Measurements from ENCODE around the gene GGACT.

GGACT gene

DNA sequence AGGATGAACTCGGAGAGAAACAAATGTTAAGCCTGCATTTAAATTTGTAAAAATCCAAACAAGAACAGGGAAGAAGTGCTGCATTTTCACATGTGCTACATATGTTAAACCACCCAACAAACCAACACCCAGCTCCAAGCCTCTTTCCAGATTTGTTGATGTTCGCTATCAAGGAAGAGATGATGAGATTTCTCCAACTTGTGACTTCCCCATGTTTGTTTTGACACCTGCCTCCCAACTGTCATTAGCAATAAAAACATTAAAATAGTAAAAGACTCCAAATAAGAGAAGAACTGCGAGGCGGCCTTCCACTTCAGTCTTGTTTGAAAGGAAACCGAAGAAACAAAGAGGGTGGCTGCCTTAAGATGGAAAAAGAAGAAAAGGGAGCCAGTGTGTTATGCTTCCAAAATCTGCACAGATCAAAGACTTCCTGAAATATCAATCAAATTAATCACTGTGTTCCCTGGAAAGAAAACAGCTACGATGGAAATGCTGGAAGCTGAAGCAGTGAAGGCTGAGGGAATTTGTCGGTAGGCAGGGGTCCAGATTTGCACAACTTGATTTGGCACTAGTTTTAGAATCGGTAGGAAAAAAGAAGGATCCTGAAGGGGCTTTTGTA lies 14.0 kb upstream of the GGACT start:
- WGBS, 2 experiments = 89 to 90% methylated on average over 8 of the region's 8 CpGs
- H3K27ac ChIP-seq (ENCODE audit: insufficient read depth, low read depth, low read length, poor library complexity, severe bottlenecking) = no peak overlapping the region
- H3K27me3 ChIP-seq (ENCODE audit: control insufficient read depth, insufficient read depth, low read length, poor library complexity, severe bottlenecking) = no peaks in the 10 kb centered on the region
- no peaks in the 10 kb centered on the region for H3K9me3 ChIP-seq (ENCODE audit: control insufficient read depth, low read length)
- H3K36me3 ChIP-seq (ENCODE audit: control insufficient read depth, insufficient read depth, low read length) = peaks cover 4% of the 10 kb centered on the region
- no peak overlapping the region for H3K4me3 ChIP-seq (ENCODE audit: insufficient read depth, low read depth, low read length)
- H3K4me1 ChIP-seq (ENCODE audit: control insufficient read depth, insufficient read depth, low read length) = no peaks in the 10 kb centered on the region

DNA sequence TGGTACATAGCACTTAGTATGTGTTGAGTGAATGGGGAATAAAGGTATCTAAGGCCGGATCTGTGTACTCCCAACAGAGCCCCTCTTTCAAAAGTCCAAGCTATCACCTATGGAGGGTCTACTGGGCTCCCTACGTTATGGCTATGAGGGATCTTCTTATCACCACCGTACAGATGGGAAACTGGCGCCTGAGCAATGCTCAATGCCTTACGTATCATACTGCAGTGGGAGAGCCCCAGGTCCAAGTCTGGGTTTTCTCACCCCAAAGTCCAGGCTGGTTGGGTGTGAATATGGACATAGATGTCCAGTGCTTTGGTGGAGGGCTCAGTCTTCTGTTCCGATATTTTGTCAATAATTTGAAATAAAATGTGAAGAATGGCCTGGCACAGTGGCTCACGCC lies 13.1 kb upstream of the GGACT start:
- no peak overlapping the region for H3K4me3 ChIP-seq (ENCODE audit: insufficient read depth, low read depth, low read length)
- no peaks in the 10 kb centered on the region for H3K9me3 ChIP-seq (ENCODE audit: control insufficient read depth, low read length)
- H3K36me3 ChIP-seq (ENCODE audit: control insufficient read depth, insufficient read depth, low read length) = peaks cover 3% of the 10 kb centered on the region
- H3K27ac ChIP-seq (ENCODE audit: insufficient read depth, low read depth, low read length, poor library complexity, severe bottlenecking) = no peak overlapping the region
- no peaks in the 10 kb centered on the region for H3K27me3 ChIP-seq (ENCODE audit: control insufficient read depth, insufficient read depth, low read length, poor library complexity, severe bottlenecking)
- WGBS, 2 experiments = 96 to 97% methylated on average over 7 of the region's 7 CpGs
- H3K4me1 ChIP-seq (ENCODE audit: control insufficient read depth, insufficient read depth, low read length) = no peaks in the 10 kb centered on the region

DNA sequence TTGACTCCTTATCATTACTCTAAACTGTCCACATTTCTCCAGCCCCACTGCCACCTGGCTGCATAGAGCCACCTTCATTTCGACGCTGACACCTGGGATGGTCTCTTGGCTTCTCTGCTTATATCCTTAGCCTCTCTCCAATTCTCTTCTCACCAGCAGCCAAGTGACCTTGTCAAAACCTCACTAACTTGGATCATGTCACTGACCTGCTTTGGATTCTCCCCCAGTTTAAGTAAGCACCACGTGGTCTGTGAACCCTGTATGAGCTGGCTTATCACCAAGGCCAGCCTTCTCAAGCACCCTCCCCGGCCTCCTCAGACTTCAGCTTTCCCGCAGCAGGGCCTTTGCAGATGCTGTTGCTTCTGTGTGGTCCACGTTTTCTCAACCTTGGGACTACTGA lies 12.3 kb upstream of the GGACT start:
- Histone ChIP-seq H3K9me3 (ENCODE audit: control insufficient read depth, low read length) (no peaks in the 10 kb centered on the region), H3K4me1 (ENCODE audit: control insufficient read depth, insufficient read depth, low read length) (no peaks in the 10 kb centered on the region), H3K27me3 (ENCODE audit: control insufficient read depth, insufficient read depth, low read length, poor library complexity, severe bottlenecking) (no peaks in the 10 kb centered on the region), H3K36me3 (ENCODE audit: control insufficient read depth, insufficient read depth, low read length) (no peaks in the 10 kb centered on the region), H3K4me3 (ENCODE audit: insufficient read depth, low read depth, low read length) (no peak overlapping the region), H3K27ac (ENCODE audit: insufficient read depth, low read depth, low read length, poor library complexity, severe bottlenecking) (no peak overlapping the region)
- WGBS, 2 experiments = 75 to 78% methylated on average over 5 to 6 of the region's 6 CpGs

DNA sequence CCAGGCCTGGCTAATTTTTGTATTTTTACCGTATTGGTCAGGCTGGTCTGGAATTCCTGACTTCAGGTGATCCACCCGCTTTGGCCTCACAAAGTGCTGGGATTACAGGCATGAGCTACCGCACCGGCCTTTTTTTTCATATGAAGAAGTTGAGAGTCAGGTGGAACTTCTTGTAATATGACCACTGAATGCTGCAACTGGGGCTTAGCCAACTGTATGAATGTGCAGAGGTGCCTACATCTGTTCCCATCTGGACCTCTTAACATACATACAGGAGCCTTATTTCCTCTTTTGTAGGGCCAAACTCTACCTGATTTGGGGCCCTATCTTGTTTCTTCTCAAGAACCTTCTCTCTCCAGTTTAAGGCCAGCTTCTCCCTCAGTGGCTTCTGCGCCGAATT lies 11.9 kb upstream of the GGACT start:
- H3K36me3 ChIP-seq (ENCODE audit: control insufficient read depth, insufficient read depth, low read length) = no peaks in the 10 kb centered on the region
- no peak overlapping the region for H3K27ac ChIP-seq (ENCODE audit: insufficient read depth, low read depth, low read length, poor library complexity, severe bottlenecking)
- no peak overlapping the region for H3K4me3 ChIP-seq (ENCODE audit: insufficient read depth, low read depth, low read length)
- H3K4me1 ChIP-seq (ENCODE audit: control insufficient read depth, insufficient read depth, low read length) = no peaks in the 10 kb centered on the region
- WGBS, 2 experiments = 91 to 96% methylated on average over 6 of the region's 6 CpGs
- no peaks in the 10 kb centered on the region for H3K27me3 ChIP-seq (ENCODE audit: control insufficient read depth, insufficient read depth, low read length, poor library complexity, severe bottlenecking)
- H3K9me3 ChIP-seq (ENCODE audit: control insufficient read depth, low read length) = no peaks in the 10 kb centered on the region

DNA sequence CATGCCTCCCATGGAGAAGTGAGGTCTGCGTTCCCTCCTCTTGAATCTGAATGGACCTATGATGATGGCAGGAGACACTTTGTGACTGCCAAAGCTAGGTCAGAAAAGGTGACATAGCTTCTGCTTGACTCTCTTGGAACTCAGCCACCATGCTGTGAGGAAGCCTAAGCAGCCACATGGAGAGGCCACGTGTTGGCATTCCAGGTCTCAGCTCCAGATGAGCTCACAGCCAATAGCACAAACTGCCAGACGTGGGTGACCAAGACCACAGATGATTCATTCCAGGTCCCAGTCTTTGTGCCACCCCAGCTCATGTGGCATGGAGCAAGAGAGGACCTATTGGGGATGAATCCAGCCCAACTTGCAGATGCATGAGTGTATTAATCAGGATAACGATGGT lies 8.7 kb upstream of the GGACT start:
- 94 to 96% methylated on average over 4 of the region's 4 CpGs for WGBS, 2 experiments
- no peaks in the 10 kb centered on the region for H3K36me3 ChIP-seq (ENCODE audit: control insufficient read depth, insufficient read depth, low read length)
- no peak overlapping the region for H3K27ac ChIP-seq (ENCODE audit: insufficient read depth, low read depth, low read length, poor library complexity, severe bottlenecking)
- no peak overlapping the region for H3K4me3 ChIP-seq (ENCODE audit: insufficient read depth, low read depth, low read length)
- H3K9me3 ChIP-seq (ENCODE audit: control insufficient read depth, low read length) = no peaks in the 10 kb centered on the region
- H3K27me3 ChIP-seq (ENCODE audit: control insufficient read depth, insufficient read depth, low read length, poor library complexity, severe bottlenecking) = no peaks in the 10 kb centered on the region
- no peaks in the 10 kb centered on the region for H3K4me1 ChIP-seq (ENCODE audit: control insufficient read depth, insufficient read depth, low read length)

DNA sequence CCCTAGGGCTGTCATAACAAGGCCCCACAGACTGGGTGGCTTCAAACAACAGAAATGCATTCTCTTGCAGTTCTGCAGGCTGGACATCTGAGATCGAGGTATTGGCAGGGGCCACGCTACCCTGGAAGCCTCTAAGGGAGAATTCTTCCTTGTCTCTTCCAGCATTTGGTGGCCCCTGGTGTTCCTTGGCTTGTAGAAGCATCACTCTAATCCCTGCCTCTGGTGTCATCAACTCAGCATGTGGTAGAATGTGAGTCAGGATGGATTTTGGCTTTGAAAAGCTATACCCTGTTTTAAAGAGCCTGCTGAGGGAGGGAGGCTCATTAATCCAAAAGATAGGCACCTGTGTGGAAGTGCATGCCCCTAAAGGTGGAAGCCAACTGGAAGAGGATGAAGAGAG lies 7.9 kb upstream of the GGACT start:
- WGBS, 2 experiments = 92% methylated on average over 2 of the region's 2 CpGs

DNA sequence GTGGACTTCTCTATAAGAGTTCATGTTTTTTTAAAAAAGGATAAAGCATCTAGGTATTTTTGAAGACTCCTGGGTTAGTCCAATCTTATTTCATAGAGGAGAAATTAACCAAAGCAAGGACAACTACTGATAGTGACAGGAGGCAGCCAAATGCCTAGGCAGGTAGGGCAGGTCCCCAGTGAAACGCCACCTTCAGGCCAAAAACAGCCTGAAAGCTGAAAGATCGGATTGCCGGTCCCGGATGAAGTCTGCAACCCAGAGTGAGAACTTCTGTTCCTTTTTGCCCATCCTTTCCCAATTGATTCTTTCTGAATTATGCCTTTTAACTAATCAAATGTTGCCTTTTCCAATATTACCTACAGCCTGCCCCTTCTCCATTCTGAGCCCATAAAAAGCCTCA lies 6.1 kb upstream of the GGACT start:
- H3K4me3 ChIP-seq (ENCODE audit: insufficient read depth, low read depth, low read length) = no peak overlapping the region
- no peaks in the 10 kb centered on the region for H3K4me1 ChIP-seq (ENCODE audit: control insufficient read depth, insufficient read depth, low read length)
- H3K27ac ChIP-seq (ENCODE audit: insufficient read depth, low read depth, low read length, poor library complexity, severe bottlenecking) = no peak overlapping the region
- no peaks in the 10 kb centered on the region for H3K27me3 ChIP-seq (ENCODE audit: control insufficient read depth, insufficient read depth, low read length, poor library complexity, severe bottlenecking)
- 54% methylated on average over 4 of the region's 4 CpGs for WGBS, 2 experiments
- no peaks in the 10 kb centered on the region for H3K36me3 ChIP-seq (ENCODE audit: control insufficient read depth, insufficient read depth, low read length)
- no peaks in the 10 kb centered on the region for H3K9me3 ChIP-seq (ENCODE audit: control insufficient read depth, low read length)

More for the DNA sequence above, 7.9 kb upstream of the GGACT start:
- H3K27me3 ChIP-seq (ENCODE audit: control insufficient read depth, insufficient read depth, low read length, poor library complexity, severe bottlenecking) = no peaks in the 10 kb centered on the region
- no peak overlapping the region for H3K27ac ChIP-seq (ENCODE audit: insufficient read depth, low read depth, low read length, poor library complexity, severe bottlenecking)
- no peaks in the 10 kb centered on the region for H3K36me3 ChIP-seq (ENCODE audit: control insufficient read depth, insufficient read depth, low read length)
- no peaks in the 10 kb centered on the region for H3K4me1 ChIP-seq (ENCODE audit: control insufficient read depth, insufficient read depth, low read length)
- H3K9me3 ChIP-seq (ENCODE audit: control insufficient read depth, low read length) = no peaks in the 10 kb centered on the region
- H3K4me3 ChIP-seq (ENCODE audit: insufficient read depth, low read depth, low read length) = no peak overlapping the region

DNA sequence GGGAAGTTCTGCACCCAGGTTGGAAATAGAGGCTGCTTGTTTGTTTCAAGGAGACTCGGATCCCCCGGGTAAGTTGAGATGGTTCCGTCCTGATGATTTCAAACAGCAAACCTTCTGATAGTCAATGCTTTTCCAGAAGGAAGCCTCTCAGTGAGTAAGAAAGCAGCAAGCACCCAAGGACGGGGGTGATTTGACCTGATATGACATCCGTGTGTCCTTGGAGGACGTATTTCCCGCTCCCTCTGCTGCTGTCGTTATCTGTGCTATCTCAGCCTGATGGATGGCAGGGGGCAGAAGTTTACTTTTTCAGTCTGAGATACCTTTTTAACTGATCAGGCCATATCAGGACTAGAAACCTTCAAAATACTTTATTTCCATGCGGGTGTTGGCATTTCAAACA lies 5.7 kb upstream of the GGACT start:
- H3K36me3 ChIP-seq (ENCODE audit: control insufficient read depth, insufficient read depth, low read length) = no peaks in the 10 kb centered on the region
- H3K4me3 ChIP-seq (ENCODE audit: insufficient read depth, low read depth, low read length) = no peak overlapping the region
- WGBS, 2 experiments = 92 to 95% methylated on average over 8 to 9 of the region's 9 CpGs
- no peaks in the 10 kb centered on the region for H3K4me1 ChIP-seq (ENCODE audit: control insufficient read depth, insufficient read depth, low read length)
- no peaks in the 10 kb centered on the region for H3K9me3 ChIP-seq (ENCODE audit: control insufficient read depth, low read length)
- no peaks in the 10 kb centered on the region for H3K27me3 ChIP-seq (ENCODE audit: control insufficient read depth, insufficient read depth, low read length, poor library complexity, severe bottlenecking)
- no peak overlapping the region for H3K27ac ChIP-seq (ENCODE audit: insufficient read depth, low read depth, low read length, poor library complexity, severe bottlenecking)

DNA sequence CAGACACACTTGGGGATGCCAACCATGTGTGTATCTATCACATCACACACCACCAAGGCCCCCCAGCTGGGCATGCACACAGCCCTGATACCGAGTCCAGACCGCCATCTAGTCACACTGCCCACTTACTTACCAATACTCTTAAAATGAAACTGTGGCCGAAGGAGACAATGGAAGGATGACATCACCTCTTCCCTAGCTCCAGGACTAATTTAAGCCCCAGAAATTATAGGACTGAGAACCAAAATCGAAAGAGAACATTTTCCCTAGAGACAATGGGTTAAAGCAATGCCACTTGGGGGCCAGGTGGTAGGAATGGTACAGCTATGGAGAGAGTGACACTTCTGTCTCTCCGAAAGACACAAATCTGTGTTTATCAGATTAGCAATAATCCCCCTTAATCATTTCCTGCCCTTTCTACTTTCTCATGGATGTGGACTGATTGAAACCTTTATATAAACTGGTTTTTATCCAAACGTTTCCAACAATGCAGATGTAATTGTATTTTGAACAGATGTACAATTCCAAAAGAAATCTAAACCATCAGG lies 663 bp upstream of the GGACT start:
- no peaks in the 10 kb centered on the region for H3K4me1 ChIP-seq (ENCODE audit: control insufficient read depth, insufficient read depth, low read length)
- WGBS, 2 experiments = 89 to 95% methylated on average over 4 to 6 of the region's 6 CpGs
- no peaks in the 10 kb centered on the region for H3K27me3 ChIP-seq (ENCODE audit: control insufficient read depth, insufficient read depth, low read length, poor library complexity, severe bottlenecking)
- H3K9me3 ChIP-seq (ENCODE audit: control insufficient read depth, low read length) = no peaks in the 10 kb centered on the region
- H3K36me3 ChIP-seq (ENCODE audit: control insufficient read depth, insufficient read depth, low read length) = no peaks in the 10 kb centered on the region
- no peak overlapping the region for H3K27ac ChIP-seq (ENCODE audit: insufficient read depth, low read depth, low read length, poor library complexity, severe bottlenecking)
- no peak overlapping the region for H3K4me3 ChIP-seq (ENCODE audit: insufficient read depth, low read depth, low read length)

DNA sequence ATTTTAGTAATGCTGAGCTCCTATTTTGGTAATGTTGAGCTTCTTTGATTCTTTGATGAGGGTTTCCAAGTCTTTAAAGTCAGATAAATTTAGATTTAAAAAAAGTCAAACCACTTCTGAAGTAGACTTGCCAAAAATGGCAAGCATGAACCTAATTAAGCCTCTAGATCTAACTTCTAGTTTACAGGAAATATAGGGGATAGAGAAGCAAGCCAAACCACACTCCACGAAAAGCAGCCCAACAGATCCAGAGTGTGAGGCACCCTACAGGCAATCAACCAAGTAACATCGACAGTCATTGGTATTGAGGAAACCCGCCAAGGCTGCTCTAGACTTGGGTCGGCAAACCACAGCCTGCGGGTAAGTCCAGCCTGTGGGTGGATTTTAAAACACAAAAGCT lies 3.7 kb downstream of the GGACT start:
- Histone ChIP-seq H3K36me3 (ENCODE audit: control insufficient read depth, insufficient read depth, low read length) (no peaks in the 10 kb centered on the region), H3K4me3 (ENCODE audit: insufficient read depth, low read depth, low read length) (no peak overlapping the region), H3K27ac (ENCODE audit: insufficient read depth, low read depth, low read length, poor library complexity, severe bottlenecking) (no peak overlapping the region), H3K4me1 (ENCODE audit: control insufficient read depth, insufficient read depth, low read length) (no peaks in the 10 kb centered on the region), H3K27me3 (ENCODE audit: control insufficient read depth, insufficient read depth, low read length, poor library complexity, severe bottlenecking) (no peaks in the 10 kb centered on the region), H3K9me3 (ENCODE audit: control insufficient read depth, low read length) (no peaks in the 10 kb centered on the region)
- WGBS, 2 experiments = 81 to 91% methylated on average over 5 of the region's 5 CpGs

DNA sequence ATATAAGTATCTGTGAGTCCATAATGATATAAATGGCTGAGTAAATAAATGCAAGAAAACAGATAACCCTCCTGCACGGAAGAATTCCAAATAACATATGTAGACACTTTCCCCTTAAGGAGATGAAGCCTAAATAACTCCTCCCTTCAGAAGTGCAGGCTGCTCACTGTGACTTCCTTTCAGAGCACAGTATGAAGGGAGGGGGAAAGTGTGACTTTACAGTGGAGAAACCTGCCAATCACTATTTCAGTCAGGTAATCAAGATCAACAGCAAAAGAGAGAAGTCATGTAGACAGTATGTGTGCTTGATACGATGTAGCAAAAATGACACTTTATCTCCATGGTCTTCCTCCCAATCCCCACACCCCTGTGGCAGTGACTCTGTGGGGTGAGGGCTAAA lies 7.1 kb downstream of the GGACT start:
- H3K36me3 ChIP-seq (ENCODE audit: control insufficient read depth, insufficient read depth, low read length) = no peaks in the 10 kb centered on the region
- H3K27me3 ChIP-seq (ENCODE audit: control insufficient read depth, insufficient read depth, low read length, poor library complexity, severe bottlenecking) = no peaks in the 10 kb centered on the region
- H3K4me1 ChIP-seq (ENCODE audit: control insufficient read depth, insufficient read depth, low read length) = no peaks in the 10 kb centered on the region
- no peak overlapping the region for H3K27ac ChIP-seq (ENCODE audit: insufficient read depth, low read depth, low read length, poor library complexity, severe bottlenecking)
- H3K9me3 ChIP-seq (ENCODE audit: control insufficient read depth, low read length) = no peaks in the 10 kb centered on the region
- H3K4me3 ChIP-seq (ENCODE audit: insufficient read depth, low read depth, low read length) = no peak overlapping the region
- WGBS, 2 experiments = 83 to 100% methylated on average over 1 of the region's 2 CpGs

Data from ectodermal cell (in vitro differentiated cells).